Measurements from ENCODE around the gene CREBBP.

CREBBP gene

GRCh38 chr16:3879887-3880564 lies 487 bp downstream of the CREBBP start:
- H3K4me3 ChIP-seq (replicated peaks in 1 of 2; ENCODE audit: low read depth in 2 of 2, low read length in 2 of 2), result peak overlapping the region; percentile 81 to 87
- DNase-seq (ENCODE audit: low read depth in 2 of 2), result peak; percentile 50 to 73
- TF ChIP-seq, protein P1, sequence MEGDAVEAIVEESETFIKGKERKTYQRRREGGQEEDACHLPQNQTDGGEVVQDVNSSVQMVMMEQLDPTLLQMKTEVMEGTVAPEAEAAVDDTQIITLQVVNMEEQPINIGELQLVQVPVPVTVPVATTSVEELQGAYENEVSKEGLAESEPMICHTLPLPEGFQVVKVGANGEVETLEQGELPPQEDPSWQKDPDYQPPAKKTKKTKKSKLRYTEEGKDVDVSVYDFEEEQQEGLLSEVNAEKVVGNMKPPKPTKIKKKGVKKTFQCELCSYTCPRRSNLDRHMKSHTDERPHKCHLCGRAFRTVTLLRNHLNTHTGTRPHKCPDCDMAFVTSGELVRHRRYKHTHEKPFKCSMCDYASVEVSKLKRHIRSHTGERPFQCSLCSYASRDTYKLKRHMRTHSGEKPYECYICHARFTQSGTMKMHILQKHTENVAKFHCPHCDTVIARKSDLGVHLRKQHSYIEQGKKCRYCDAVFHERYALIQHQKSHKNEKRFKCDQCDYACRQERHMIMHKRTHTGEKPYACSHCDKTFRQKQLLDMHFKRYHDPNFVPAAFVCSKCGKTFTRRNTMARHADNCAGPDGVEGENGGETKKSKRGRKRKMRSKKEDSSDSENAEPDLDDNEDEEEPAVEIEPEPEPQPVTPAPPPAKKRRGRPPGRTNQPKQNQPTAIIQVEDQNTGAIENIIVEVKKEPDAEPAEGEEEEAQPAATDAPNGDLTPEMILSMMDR (IDR thresholded peaks at IDR 0.05; ENCODE audit: low read depth, low read length), result no peak

- peak; percentile 27 for DNase-seq (ENCODE audit: low read depth in 2 of 2)
- TF ChIP-seq, protein P1 (IDR thresholded peaks at IDR 0.05; ENCODE audit: low read depth, low read length), result no peak
- peak overlapping the region; percentile 81 to 87 for H3K4me3 ChIP-seq (replicated peaks in 1 of 2; ENCODE audit: low read depth in 2 of 2, low read length in 2 of 2)
Measured at GRCh38 chr16:3879258-3879886, 1.1 kb downstream of the CREBBP start.

- TF ChIP-seq, protein P1 (IDR thresholded peaks at IDR 0.05; ENCODE audit: low read depth, low read length), result no peak
- peak; percentile 29 to 47 for DNase-seq (ENCODE audit: low read depth in 2 of 2)
- H3K4me3 ChIP-seq (replicated peaks in 1 of 2; ENCODE audit: low read depth in 2 of 2, low read length in 2 of 2), result peak overlapping the region; percentile 81 to 87
Measured at GRCh38 chr16:3878610-3879009, 1.9 kb downstream of the CREBBP start.

- peak in 1 of 2 donors; percentile 54 for DNase-seq (ENCODE audit: low read depth in 2 of 2)
- no peak overlapping the region for H3K4me3 ChIP-seq (replicated peaks in 1 of 2; ENCODE audit: low read depth in 2 of 2, low read length in 2 of 2)
- TF ChIP-seq, protein P1 (IDR thresholded peaks at IDR 0.05; ENCODE audit: low read depth, low read length), result no peak
Measured at GRCh38 chr16:3876695-3877094, 3.8 kb downstream of the CREBBP start.

DNA sequence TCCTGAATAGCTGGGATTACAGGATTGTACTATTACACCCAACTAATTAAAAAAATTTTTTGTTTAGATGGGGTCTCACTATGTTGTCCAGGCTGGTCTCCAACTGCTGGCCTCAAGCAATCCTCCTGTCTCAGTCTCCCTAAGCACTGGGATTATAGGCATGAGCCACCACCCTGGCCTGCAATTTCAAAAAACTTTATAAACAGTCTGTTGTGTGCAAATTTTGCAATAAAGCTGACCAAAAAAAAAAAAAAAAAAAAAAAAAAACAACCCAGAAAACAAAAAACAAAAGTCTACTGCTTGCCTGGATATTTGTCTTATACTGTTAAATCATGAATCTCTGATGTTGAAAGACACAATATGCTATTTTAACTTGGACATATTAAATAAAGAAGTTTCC lies 4.4 kb downstream of the CREBBP start:
- TF ChIP-seq, protein P1 (IDR thresholded peaks at IDR 0.05; ENCODE audit: low read depth, low read length), result no peak

DNA sequence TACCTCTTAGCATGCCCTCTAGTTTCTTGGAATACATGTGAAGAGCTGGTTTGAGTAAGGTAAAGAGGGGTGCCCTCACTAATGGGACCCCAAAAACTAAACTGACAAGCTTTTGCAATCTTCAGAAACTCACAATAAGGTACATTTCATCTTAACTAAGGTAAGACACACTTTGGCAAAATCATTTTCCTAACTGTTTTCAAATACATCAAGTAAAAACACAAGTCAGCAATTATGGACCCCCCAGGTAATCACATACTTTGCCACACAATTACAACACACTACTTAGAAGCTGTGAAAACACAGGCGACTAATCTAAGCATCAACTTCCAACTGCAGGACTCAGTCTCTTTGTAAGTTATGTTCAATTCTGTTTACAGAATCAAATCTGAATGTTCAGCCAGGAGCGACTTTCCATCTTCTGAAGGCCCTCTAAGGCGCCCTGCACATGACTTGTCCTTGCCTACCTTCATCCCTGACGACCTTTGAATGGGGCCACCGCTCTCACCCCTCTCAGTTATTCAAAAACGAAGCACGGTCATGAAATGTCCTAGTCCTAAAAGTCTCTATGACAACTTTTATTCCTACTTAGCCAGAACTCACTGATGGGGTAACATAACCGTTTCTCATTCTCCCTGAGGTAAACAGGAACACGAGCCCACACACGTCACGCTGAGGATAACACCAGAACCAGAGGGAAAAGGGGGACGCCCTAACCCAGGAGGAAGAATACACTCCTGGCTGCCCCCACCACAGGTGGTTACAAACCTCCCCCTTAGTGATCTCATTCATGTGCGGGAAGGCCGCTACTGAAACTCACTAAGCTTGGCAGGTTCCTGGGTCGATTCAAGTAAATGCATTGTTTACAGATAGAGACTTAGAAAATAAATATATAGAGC lies 5.5 kb downstream of the CREBBP start:
- H3K4me3 ChIP-seq (replicated peaks in 1 of 2; ENCODE audit: low read depth in 2 of 2, low read length in 2 of 2), result no peak overlapping the region
- TF ChIP-seq, protein P1 (IDR thresholded peaks at IDR 0.05; ENCODE audit: low read depth, low read length), result no peak
- DNase-seq (ENCODE audit: low read depth in 2 of 2), result no peak

More for the DNA sequence above, 4.4 kb downstream of the CREBBP start:
- peak in 1 of 2 donors; percentile 25 for DNase-seq (ENCODE audit: low read depth in 2 of 2)
- H3K4me3 ChIP-seq (replicated peaks in 1 of 2; ENCODE audit: low read depth in 2 of 2, low read length in 2 of 2), result no peak overlapping the region

Measured in cardiac fibroblast (primary cell).